HG03108 (cell line): ENCODE data around the gene TPK1.

Experiments
- ATAC-seq: cut with Tn5 transposase; IDR thresholded peaks from one replicate; pipeline ENCODE4 v1.9.1; 2021; ENCODE audit warnings: moderate library complexity; ENCODE audit not compliant: unreplicated experiment

TPK1 gene

DNA sequence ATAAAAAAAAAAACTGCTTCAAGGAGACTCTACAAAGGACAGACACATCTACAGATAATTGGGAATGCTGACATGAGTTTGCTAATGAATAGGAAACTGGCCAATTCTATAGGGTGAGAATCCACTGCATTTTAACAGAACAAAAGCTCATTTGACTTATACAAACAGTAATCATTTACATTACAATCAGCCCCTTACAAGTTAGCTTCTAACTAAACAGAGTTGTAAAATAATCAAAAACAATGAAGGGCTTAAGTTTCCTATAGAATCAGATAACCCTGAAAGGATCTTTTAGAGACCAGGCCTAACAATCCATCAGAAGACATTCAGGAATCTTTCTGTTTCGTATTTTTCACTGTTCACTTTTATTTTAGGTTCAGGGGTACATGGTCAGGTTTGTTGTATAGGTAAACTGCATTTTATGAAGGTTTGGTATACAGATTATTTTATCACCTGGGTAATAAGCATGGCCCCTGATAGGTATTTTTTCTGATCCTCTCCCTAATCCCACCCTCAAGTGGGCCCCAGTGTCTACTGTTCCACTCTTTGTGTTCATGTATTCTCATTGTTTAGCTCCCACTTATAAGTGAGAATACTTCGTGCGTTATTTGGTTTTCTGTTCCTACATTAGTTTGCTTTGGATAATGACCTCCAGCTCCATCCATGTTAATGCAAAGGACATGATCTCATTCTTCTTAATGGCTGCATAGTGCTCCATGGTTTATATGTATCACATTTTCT is 301.0 kb downstream of the TPK1 start:
- no peak for ATAC-seq

DNA sequence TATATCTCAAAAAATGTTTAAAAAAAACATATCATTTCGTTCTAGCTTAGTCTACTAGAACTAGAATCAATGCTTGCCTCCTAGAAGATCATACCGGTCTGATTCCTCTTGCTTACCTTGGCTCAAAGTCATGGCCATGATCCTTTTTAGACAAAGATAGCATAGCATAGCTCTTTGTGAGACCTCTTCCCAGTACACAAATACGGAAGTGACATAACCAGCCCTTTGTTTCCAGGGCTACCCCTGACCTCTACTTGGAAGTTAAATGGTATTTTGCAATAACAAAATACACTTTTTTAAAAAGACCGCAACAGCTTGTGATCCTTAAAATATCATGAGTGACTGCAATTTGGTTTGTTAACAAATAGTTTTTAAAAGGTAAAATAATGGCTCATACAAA is 301.7 kb downstream of the TPK1 start:
- no peak for ATAC-seq

GRCh38 chr7:144531181-144531580 is 304.7 kb downstream of the TPK1 start:
- ATAC-seq: no peak

- ATAC-seq: peak; percentile 96
Observed at GRCh38 chr7:144529269-144529926, 306.5 kb downstream of the TPK1 start.

DNA sequence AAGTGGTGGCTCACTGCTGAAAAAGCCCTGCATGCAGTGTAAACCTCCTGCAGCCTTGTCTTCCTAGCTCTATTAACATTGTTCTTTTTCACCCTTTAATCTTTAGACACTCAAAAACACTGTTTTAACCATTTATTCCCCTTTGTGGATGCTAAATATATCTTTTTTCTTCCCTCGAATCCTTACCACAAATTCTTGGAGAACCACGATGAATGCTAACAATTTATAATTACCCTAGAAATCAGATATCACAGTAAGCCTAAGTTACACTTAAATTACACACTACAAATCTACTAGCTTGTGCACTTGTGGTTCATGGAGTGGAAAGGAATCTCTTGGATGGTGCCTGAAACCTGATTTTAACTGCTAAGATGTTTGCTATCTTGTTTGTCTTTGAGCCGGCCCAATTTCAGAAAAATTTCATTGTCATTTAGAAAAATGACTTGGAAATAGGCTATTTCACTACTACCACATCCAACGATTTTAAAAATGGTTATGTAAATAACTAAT is 307.3 kb downstream of the TPK1 start:
- ATAC-seq: no peak

- no peak for ATAC-seq
Observed at GRCh38 chr7:144527051-144527471, 308.8 kb downstream of the TPK1 start.

- ATAC-seq: no peak
Observed at GRCh38 chr7:144525956-144526355, 309.9 kb downstream of the TPK1 start.

DNA sequence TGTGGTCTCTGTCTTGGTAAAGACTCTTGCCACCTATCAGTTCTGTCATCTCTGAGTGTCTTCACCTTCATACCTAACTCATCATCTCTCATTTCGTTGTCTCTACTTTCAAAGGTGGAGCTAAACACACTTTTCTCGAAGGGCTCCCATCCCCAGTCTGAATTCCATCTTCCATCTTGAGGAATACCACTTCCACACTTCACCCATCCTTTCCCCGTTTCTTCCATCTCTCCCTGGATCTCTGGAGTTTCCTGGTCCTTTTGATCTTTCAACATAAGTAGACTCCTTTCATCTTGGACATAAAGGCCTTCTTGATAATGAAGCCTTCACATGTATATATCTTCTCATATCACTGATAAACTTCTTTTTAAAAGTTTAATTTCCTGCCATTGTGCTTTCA is 311.6 kb downstream of the TPK1 start:
- ATAC-seq: no peak

DNA sequence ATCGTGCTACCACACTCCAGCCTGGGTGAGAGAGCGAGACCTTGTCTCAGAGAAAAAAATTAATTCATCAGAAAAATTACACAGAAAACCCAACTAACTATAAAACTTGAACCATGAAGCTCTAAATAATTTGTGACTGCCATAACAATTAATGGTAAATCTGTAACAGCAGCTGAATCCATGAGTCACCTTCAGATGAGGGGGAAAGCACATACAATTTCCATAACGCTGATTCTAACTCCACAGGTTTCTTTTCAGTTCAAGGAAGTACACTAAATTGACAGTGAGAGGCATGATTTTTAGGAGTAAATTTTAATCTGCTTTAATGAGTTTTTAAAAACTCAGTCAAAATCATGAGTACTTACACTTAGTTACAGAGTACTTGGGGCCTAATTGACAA is 312.2 kb downstream of the TPK1 start:
- ATAC-seq: no peak

DNA sequence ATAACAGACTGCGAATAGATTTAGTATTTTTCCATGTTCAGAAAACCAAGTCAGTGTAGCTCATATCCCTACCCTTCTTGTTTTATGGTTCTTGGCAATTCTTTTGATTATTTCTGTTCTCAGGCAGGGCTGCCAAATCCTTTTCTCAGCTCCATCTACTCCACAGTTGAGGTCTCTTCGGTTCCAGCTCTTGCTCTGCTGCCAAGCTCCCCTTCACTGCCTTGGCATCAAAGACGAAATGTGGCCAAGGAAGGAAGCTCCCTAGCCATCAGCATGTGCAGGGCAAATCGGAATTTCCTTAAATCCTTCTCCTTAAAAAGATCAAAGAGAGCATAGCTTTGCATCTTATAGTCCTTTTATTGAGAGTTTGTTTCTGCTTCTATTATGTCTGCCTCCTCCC is 315.9 kb downstream of the TPK1 start:
- ATAC-seq: no peak

DNA sequence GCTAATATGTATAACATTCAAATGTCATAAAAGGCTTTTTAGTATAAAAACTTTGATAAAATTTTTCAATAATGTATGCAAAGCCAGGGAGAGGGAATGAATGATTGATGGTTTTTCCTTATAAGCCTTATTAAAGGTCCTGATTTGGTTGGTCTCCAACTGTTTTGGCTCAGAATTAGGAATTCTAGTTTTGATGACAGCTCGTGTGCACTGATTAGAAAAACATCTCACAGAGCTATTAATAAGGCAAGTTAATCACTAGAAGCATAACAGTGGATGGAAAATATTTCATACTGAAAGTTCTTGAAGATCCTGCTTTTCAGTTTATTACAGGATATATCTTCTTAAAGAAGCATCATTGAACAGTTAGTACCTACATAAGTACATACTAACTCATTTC is 317.5 kb downstream of the TPK1 start:
- no peak for ATAC-seq

GRCh38 chr7:144517749-144518148 is 318.1 kb downstream of the TPK1 start:
- no peak for ATAC-seq

DNA sequence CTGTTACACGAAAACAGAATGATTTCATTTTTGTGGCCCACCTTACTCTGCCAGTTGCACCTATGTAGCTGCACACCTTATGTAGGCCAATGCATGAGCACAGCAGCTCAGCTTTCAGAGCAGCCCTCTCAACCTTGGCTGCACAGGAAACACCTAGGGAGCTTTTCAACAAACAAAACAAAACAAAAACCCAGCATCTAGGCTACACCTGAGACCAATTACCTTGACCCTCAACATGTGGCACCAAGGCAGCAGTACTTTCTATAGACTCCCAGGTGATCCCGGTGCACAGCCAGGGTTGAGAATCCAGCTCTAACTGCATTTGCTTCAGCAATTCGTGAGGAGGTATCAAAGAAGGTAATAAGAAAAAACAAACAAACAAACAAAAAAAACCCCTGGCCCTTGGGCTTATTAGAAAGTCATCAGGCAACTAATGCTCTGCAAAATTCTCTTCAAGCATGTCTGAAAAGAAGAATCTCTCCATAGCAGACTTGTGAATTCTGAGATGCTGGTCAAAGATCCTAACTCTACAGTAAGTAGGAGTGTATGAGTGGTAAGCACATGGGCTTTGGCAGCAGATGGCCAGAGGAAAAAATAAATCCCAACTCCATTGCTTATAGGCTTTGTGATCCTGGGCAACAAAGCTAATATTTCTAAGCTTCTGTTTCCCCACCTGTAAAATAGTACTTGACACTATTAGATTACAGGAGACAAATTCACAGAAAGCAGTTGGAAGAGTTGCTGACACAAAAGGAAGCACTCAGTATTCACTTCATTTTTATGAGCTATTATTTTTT is 318.9 kb downstream of the TPK1 start:
- ATAC-seq: no peak

- no peak for ATAC-seq
Observed at GRCh38 chr7:144513334-144513733, 322.5 kb downstream of the TPK1 start.

- ATAC-seq: no peak
Observed at GRCh38 chr7:144510621-144511020, 325.2 kb downstream of the TPK1 start.

DNA sequence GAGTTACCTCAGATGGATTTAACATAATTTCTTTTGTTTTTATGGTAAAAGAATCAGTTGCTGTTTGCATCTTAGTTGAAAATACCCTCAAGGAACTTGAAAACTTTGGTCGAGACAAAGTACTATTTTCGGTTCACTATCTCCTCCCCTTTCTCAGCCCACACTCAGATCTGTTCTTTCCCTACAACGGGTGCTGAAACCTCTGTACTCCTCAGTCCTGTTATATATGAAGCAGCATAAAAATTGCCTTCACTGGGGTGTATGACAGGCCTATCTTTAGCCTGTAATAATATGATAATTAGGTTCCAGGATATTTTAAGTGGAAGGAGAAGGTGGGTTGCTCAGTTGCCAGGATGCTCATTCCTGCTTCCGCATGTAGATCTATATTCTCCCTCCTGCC is 327.2 kb downstream of the TPK1 start:
- ATAC-seq: peak; percentile 92

GRCh38 chr7:144503215-144503614 is 332.6 kb downstream of the TPK1 start:
- no peak for ATAC-seq

GRCh38 chr7:144500225-144500624 is 335.6 kb downstream of the TPK1 start:
- ATAC-seq: no peak

GRCh38 chr7:144497282-144497681 is 338.6 kb downstream of the TPK1 start:
- ATAC-seq: no peak

- ATAC-seq: no peak
Observed at GRCh38 chr7:144494355-144494754, 341.5 kb downstream of the TPK1 start.

- no peak for ATAC-seq
Observed at GRCh38 chr7:144489504-144489903, 346.3 kb downstream of the TPK1 start.

- ATAC-seq: no peak
Observed at GRCh38 chr7:144488977-144489376, 346.9 kb downstream of the TPK1 start.
